NOMO-1 treated with DMSO at 0.1 percent for 48 hours (cell line): ENCODE measurements around the gene FLT3.

Source experiments
- DNase-seq: peaks from one replicate; lab custom pipeline; 2025; ENCODE audit not compliant: unreplicated experiment; lab: John Stamatoyannopoulos, UW

Gene FLT3

DNA sequence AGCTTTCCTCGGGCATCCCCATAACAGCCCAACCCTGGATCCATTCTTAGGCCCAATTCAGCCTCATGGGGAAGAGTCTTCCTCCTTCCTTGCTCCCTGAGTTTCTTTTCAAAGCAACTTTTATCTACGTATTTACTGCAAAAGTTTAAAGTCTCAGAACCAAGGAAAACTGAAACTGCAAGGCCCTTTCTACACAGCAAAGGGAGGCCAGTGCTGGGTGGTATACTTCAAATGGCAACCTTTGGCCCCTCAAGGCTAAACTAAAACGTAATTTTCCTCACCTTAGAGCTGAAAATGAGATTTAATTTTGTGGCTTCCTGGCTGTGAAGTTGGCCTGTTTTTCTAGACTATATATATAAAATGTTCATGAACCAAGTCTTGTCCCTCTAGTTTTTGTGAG lies 136.9 kb downstream of the FLT3 start:
- no peak for DNase-seq

DNA sequence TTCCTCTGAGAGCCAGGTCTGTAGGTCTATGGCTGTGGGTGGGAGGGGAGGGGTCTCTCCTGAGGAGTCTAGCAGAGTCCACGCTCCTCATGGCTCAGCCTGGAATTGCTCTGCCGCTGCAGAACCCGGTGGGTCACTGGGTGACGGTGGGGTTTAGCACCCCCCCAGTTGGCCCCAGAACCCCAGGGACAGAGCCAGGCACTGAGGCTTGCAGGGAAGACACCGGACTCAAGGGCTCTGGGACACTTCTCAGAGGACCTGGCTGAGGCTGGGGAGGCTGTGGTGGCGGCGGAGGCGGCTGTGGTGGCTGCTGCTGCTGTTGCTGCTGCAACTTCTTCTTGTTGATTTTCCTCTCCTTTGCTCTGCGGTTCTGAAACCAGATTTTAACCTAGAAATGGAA lies 137.4 kb downstream of the FLT3 start:
- DNase-seq: no peak

DNA sequence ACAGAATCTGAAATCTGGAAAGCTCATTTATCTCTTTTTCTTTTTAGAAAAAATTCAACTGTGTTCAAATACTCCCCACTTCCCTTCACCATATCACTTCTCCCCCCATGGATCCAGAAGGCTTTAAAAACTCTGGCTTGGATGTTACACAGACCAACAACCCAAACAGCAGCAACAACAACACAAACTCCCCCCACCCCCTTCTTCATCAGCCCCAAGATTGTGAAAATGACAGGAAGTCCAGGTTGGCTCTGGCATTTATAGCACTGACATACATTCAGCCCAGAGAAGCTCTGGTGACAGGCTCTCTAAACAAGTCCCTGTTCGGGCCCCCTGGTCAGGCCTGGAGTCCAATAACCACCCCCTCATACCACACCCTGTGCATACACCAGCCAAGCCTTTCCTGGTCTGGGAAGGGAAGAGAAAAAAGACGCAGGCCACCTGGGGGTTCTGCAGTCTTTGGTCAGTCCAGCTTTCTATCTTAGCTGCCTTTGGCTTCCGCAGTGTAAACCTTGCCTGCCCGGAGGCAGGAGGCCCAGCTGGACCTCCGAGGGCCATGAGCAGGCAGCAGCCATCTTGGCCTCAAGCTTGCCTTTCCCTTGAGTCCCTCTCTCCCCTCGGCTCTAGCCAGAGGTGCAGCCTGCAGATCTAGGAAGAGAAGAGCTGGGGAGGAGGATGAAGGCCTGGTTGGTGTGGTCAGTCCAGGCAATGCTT lies 138.1 kb downstream of the FLT3 start:
- DNase-seq: no peak

DNA sequence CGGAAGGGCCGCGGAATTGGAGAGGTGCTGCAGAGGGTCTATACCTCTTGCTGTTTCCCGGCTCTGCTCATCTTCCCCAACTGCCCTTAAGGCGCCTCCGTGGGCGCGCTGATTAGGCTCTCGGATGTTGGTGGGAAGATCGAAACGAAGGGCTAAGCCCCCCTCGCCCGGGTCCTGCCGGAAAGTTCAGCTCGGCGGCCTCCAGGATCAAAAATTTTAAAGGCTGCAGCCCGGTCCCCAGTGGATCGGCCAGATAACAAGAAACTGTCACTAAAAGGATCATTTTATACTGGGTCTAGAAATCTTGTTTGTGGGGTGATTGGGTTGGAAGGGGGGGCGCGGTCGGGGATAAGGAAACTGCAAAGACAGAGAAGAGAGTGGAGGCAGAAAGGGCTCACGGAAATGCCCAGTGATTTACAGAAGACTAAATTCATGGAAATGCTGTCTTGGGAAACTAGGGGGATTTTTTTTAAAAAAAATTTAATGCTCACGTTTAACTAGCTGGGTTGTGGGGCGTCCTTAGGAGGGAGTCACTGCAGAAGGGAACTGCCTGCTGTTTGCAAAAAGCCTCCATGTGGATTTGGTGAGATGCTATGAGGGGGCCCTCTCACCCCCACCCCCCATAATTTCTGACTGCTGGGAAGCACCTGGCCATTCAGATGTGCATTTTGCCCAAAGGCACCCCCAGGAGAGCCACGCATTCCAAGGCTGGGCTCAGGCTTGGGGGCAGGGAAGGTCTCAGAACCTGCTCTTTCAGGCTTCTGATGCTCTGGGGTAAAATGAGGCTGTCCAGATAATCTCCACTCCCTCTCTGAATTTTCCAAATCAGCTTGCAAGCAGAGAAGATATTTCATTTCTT lies 138.9 kb downstream of the FLT3 start:
- no peak for DNase-seq

DNA sequence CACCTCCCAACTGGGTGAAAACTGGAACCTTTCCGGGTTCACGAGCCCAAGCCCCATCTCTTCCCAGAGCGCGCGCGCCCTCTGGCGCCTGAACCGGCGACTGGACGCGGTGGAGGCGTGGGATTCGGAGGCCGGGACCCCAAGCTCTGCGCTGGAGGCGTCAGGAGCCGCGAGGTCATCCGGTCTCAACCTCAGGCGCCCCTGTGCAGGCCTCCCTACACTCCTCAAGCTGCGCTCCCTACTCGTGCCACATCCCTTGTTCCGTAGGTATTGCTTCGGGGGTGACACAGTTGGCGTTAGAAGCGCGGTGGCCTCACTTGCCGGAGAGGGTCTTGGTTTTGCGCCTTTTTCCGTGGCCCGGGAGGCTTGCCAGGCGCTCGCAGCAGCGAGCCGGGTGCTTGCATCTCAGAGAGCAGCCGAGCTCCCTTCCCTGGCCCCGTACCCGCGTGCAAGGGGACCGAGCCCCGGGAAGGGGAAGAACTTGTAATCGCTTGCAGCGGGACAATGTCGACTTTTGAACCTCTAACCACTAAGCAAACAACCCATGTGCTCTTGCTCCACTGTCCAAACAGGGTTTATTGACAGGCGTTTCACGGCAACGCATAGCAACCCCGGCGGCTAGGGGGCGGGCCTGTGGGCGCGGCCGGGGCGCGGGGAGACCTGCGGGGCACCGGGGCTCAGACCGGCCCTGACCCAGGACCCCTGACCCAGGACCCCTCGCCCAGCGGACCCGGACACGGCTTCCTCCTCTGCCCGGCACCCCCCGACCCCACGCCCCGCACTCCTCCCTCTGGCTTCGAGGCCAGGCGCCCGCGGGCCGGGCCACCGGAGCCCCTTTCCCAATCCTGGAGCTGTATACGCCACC lies 139.8 kb downstream of the FLT3 start:
- peak; percentile 87 for DNase-seq

DNA sequence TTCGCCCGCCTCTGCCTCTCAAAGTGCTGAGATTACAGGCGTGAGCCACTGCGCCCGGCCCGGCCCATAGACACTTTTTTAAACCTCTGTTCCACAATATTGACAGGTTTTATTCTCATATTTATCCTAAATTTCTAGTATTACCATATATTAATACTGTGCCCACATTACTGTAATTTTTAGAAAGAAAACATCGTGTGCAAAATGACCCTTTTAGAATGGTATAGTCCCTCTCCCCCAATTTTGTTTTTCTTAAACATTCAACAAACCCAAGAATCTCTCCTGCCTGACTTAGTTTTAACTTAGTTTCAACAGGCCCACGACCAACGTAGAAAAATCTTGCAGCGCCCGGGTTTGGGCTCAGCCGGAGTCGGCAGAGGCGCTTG lies 140.4 kb downstream of the FLT3 start:
- DNase-seq: no peak

DNA sequence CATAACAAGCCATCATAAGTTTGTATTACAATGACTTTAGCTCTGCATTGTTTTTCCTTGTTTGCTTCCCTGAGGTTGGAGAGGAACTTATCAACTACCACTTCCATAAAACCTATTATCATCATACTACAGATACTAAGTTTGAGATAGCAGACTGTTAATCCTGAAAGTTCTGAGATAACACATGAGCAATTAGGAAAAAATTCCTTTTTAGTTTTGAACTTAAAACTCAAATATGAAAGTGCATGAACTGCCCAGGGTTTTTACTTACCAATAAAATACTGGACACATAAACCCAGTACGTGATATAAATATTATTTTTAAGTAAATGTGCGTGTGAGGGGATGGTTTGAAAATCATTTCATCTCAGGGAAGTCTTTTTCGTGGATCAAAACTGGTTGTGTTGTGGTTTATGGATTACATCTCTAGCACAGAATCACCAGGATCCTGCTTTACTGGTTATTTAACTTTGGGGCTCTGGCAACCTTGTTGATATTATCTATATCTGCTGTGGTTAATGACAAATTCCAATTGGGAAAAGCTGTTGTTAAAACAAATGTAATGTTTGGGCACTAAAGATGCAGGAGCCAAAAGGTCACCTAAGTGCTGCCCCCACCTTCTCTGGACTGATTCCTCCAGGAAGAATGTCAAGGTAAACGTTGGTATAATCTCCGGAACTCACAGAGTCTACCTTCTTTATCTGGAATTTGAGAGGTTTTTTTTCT lies 143.6 kb downstream of the FLT3 start:
- no peak for DNase-seq

DNA sequence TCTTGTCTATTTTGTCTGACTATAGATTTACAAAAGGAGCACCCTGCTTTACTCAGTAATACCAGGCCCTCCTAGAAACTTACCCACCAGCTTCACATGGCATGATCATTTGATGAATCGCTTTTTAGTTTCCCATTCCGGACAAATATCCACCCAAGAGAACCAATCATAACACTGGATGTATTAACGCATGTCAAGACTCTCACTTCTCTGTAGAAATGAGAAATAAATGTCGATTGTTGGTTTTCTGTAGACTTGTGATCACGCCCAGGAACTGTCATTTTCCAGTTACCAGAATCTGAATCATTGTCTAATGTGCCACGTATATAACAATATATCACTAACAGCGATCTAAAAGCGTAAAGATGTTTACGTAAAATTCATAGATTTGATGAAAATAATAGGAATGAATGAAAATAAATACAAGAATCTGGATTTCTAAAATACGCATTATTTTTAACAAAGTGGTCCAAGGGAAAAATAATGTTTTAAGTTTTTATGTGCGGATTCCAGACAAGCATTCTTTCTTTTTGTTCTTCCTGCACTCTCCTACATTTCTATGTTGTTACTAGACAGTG lies 145.3 kb downstream of the FLT3 start:
- DNase-seq: no peak

DNA sequence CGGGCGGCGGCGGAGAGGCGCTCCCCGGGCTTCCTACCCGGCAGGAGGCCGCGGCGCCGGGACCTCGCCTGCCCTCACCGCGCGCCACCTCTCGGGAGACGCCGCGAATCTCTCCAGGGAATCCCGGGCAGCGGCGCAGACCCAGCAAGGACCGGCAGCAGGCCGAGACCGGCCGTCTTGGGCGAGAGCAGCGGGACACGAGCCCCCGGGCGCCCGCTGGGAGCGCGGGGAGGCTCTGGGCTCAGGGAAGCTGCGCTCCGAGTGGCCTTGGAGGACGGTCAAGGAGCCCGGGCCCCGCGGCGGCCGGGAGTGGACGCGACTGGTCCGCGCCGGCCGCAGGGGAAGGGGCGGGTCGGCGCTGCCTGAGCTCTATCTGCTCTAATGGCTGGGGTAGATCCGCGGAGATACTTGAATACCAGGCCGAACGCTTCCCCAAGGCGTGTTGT lies 145.9 kb downstream of the FLT3 start:
- DNase-seq: no peak

DNA sequence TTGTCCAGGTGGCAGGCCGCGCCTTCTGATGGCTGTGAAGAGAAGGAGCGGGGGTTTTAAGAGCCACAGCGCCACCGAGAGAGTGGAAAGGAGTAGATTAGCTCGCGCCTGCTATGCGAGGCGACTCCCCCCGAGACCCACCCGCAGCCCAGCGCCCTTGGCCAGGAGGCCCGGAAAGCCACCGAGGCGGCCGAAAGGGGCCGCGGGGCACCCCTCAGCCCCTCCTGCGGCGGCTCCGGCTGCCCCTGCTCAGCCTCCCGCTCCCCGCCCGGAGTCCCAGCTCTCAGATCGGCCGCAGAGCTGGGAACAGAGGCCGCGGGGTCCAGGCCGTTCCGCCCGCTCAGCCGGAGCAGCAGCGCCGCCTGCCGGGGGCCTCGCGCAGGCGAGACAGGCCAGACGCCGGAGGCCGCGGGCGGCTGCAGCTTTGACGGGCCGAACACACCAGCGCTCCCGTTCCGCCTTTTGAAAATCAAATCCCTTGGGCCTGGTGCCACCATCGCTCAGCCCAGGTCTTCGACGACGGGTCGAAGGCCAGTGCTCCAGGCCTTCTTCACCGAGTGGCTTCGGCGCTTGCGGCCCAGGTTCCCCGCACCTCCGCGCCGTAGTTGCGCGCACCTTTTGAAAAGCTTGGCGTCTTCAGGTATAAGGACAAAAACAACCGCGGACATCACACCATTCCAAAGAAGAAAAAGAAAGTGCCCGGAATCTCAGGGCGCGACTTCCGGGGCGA lies 146.5 kb downstream of the FLT3 start:
- peak; percentile 90 for DNase-seq
